Activated CD8-positive, alpha-beta T cell treated with anti-CD3 and anti-CD28 coated beads, Interleukin-2, amount 10 ng/mL, durations not matched to agents 7 days and 5 days (primary cell): ENCODE data around the gene C6orf47. TPM values are rescaled to one million over a fixed set of nuclear protein-coding genes. Genes with fewer than 3 reads are reported as not detected.

Experiments used
- ATAC-seq: fragments of 150-1000 bp; cut with Tn5 transposase; one replicate; pipeline ENCODE4 v1.10.0; 2021; ENCODE audit warnings: moderate library complexity
- CTCF ChIA-PET: fragments of 350-600 bp; sonication (Branson Sonifier 250); formaldehyde crosslinking; loops from one replicate; lab custom pipeline; 2021; ENCODE audit warnings: antibody characterized with exemption; lab: Charles Lee
- POLR2A ChIA-PET: fragments of 350-600 bp; sonication (Branson Sonifier 250); formaldehyde crosslinking; loops from one replicate; lab custom pipeline; 2021; ENCODE audit warnings: antibody characterized with exemption; lab: Charles Lee
- DNase-seq: peaks from one replicate; pipeline ENCODE4 v3.0.0-alpha.2; 2020
- H3K27ac Mint-ChIP-seq: one replicate; pipeline ENCODE4 v1.8.0; 2021; ENCODE audit warnings: mild to moderate bottlenecking, mixed read lengths
- H3K27me3 Mint-ChIP-seq: one replicate; pipeline ENCODE4 v1.8.0; 2021; ENCODE audit warnings: low read depth, mixed read lengths
- H3K36me3 Mint-ChIP-seq: one replicate; pipeline ENCODE4 v1.8.0; 2021; ENCODE audit warnings: low read depth, mixed read lengths
- H3K4me1 Mint-ChIP-seq: one replicate; pipeline ENCODE4 v1.8.0; 2021; ENCODE audit warnings: low read depth, mixed read lengths
- H3K4me3 Mint-ChIP-seq: one replicate; pipeline ENCODE4 v1.8.0; 2021; ENCODE audit warnings: mild to moderate bottlenecking, mixed read lengths
- H3K9me3 Mint-ChIP-seq: one replicate; pipeline ENCODE4 v1.8.0; 2022; ENCODE audit warnings: mixed read lengths; ENCODE audit not compliant: insufficient read depth
- total RNA-seq, 2 experiments: library from RNA; stranded (reverse); gene quantifications; one replicate each; pipeline ENCODE4 v1.2.3, GENCODE V29; 2021

C6orf47 gene
- total RNA-seq, 2 experiments from 2014 or later, result 22.5 to 23.8 TPM

DNA sequence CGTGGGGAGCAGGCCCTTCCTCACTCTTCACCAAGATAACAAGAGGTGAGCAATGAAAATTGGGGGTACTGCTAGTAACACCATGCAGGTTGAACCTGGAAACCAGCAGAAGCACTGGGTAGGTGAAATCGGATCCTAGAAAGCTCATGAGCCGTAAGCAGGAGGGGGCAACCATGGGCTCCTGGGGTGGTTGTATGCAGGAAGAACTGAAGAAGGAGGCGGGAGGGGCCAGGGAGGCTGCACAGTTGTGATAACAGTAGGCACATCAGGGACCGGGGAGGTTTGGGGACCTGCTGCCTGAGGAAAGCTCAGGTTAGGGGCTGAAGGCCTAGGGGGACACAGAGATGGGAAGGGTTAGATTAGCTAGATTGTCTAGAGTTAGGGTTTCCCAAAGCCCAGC is 25.9 kb upstream of the C6orf47 start:
- no peak overlapping the region for H3K4me3 Mint-ChIP-seq
- H3K27ac Mint-ChIP-seq, result no peak overlapping the region
- H3K36me3 Mint-ChIP-seq, result peaks cover 37% of the 10 kb centered on the region
- ChIA-PET POLR2A (no interaction called here), CTCF (no interaction called here)
- DNase-seq, result no peak
- H3K4me1 Mint-ChIP-seq, result peaks cover 10% of the 10 kb centered on the region
- H3K9me3 Mint-ChIP-seq, result no peaks in the 10 kb centered on the region
- no peak for ATAC-seq
- no peaks in the 10 kb centered on the region for H3K27me3 Mint-ChIP-seq

DNA sequence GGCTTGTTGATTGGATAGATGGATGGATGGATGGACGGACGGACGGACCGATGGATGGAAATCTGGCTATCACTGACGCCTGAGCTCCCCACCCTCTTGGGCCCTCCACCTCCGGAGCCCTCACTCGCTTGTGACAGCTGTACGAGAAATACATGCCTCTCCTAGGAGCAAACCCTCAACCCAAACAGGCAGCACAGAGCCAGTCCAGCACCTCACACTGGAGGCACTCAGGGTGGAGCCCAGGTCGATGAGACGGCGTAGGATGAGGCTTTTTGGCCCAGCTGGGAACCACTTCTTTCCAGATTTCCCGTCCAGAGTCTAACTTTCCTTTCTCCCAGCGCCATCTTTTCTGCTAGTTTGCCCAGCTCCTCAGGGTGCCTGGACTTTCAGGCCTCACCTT is 23.0 kb upstream of the C6orf47 start:
- DNase-seq (no peak), ATAC-seq (no peak)
- Mint-ChIP-seq H3K27me3 (no peaks in the 10 kb centered on the region), H3K4me1 (peaks cover 32% of the 10 kb centered on the region), H3K36me3 (peaks cover 19% of the 10 kb centered on the region), H3K4me3 (no peak overlapping the region), H3K9me3 (no peaks in the 10 kb centered on the region), H3K27ac (no peak overlapping the region)
- CTCF ChIA-PET, result no interaction called here
- POLR2A ChIA-PET, result no interaction called here

DNA sequence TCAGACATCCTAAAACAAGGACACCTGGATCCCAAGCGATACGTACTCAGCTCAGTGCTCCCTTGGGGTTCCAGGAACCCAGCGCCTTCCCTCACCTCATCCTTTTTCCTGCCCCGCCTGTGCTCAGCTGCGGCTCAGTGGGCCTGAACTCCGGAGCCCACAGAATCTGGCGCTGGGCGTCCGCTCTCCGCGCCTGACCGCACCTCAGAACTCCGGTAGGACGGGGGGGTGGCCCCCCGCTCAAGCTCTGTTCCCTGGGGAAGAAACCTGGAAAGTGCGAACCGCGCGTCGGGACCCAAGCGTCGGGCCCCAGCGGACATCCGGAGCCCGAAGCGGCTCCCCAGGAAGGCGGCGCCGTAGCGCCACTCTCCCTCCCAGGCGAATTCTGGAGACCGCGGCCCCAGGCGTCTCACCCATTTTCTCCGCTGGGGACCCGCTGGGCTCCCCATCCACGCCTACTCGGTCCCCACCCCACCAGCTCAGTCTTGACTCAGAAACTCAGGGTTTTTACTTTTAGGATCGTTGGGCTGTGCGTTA is 20.6 kb upstream of the C6orf47 start:
- H3K4me3 Mint-ChIP-seq, result peak overlapping the region; percentile 62
- peak; percentile 77 for ATAC-seq

DNA sequence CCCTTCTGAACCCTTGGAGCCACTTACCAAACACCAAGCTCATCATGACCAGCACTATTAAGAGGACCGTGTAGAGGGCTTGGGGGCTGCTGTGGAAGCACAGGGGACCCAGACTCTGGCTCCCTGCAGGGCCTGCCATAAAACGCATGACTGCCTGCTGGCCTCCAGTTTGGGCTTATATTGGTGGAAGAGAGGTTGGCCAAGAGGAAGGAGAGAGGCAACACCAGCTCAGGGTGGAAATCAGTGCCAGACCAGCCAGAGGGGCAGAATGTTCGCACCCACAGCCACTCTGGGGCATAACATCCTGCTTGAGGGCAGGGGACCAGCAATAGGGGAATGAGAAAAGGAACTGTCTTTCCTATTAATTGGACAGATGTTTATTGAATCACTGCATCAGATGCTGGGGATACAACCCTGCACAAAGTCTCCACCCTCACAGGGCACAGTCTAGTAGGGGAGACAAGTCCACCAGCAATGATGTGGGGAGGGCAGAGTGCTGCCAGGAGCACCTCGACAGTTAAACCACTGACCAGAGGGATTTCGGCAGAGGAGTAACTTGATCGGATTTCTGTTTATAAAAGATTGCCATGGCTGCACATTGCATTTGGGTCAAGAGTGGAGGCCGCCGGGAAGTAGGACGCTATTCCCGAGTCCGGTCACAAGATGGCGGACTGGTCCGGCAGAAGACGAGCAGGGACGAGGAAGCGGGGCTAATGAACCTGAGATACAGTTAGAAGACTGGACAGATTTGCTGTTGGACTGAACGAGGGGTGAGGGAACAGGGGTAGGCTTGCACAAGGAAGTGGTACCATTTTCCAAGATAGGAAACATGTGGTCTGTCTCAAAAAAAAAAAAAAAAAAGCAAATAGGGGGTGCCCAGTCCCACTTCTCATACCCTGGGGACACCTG is 19.9 kb upstream of the C6orf47 start, which contains the start of gene LY6G5C:
Gene LY6G5C, minus strand, starts transcription at position 842 of the 909 bp plus-strand sequence. Its CDS starts 694 bp downstream, at position 148.
- peak; percentile 76 for DNase-seq

More for the DNA sequence above, 20.6 kb upstream of the C6orf47 start:
- peaks cover 43% of the 10 kb centered on the region for H3K4me1 Mint-ChIP-seq
- POLR2A ChIA-PET, result interaction anchor here (0.7 to 1.3 kb wide), 4 partner anchors 21 to 136 kb away, joined by 3 to 4 read pairs (median 3); partner anchors contain the start of gene C6orf47
- peaks cover 13% of the 10 kb centered on the region for H3K36me3 Mint-ChIP-seq
- DNase-seq, result peak; percentile 45
- H3K27ac Mint-ChIP-seq, result peak overlapping the region; percentile 58
- CTCF ChIA-PET, result interaction anchor here (0.8 to 2.2 kb wide), 12 partner anchors 9 to 217 kb away, joined by 3 to 25 read pairs (median 4); partner anchors contain the start of genes ABHD16A, DDAH2 and NEU1
- H3K9me3 Mint-ChIP-seq, result no peaks in the 10 kb centered on the region
- H3K27me3 Mint-ChIP-seq, result no peaks in the 10 kb centered on the region

DNA sequence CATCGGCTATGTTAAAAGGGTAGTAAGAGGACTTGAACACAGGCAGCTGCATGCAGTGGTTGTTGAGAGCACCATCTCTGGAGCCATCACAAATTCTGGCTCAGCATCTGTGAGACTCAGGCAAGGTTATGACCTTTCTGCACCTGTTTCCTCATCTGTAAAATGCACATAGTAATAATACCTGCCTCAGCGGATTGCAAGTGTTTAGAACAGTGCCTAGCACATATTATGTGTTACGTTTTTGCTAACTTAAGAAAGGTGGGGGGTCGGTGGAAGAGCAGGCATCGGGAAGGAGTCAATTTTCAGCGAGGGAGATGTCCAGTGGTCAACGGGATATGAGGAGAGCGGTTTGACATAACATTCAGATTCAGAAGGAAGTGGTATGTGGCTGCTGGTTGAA is 17.4 kb upstream of the C6orf47 start:
- no peak overlapping the region for H3K4me3 Mint-ChIP-seq
- H3K4me1 Mint-ChIP-seq, result peaks cover 43% of the 10 kb centered on the region
- CTCF ChIA-PET, result interaction anchor here (0.7 to 1.8 kb wide), 2 partner anchors 13 to 60 kb away, joined by 4 to 7 read pairs; no protein-coding TSS in a partner anchor
- H3K27me3 Mint-ChIP-seq, result no peaks in the 10 kb centered on the region
- no peak for DNase-seq
- POLR2A ChIA-PET, result interaction anchor here (0.6 to 1.3 kb wide), 2 partner anchors 13 to 284 kb away, joined by 3 read pairs; partner anchors contain the start of gene GPANK1
- H3K36me3 Mint-ChIP-seq, result peaks cover 9% of the 10 kb centered on the region
- H3K27ac Mint-ChIP-seq, result no peak overlapping the region
- H3K9me3 Mint-ChIP-seq, result no peaks in the 10 kb centered on the region
- no peak for ATAC-seq

More for the DNA sequence above, 19.9 kb upstream of the C6orf47 start, which contains the start of gene LY6G5C:
- peaks cover 43% of the 10 kb centered on the region for H3K4me1 Mint-ChIP-seq
- H3K27me3 Mint-ChIP-seq, result no peaks in the 10 kb centered on the region
- peak within 1 kb of the TSS; percentile 62 for H3K4me3 Mint-ChIP-seq
- H3K9me3 Mint-ChIP-seq, result no peaks in the 10 kb centered on the region
- ChIA-PET CTCF (interaction anchor here (0.6 to 2.2 kb wide), 15 partner anchors 9 to 272 kb away, joined by 3 to 25 read pairs (median 4); partner anchors contain the start of genes ABHD16A and NEU1), POLR2A (interaction anchor here (0.7 to 1.3 kb wide), 4 partner anchors 20 to 59 kb away, joined by 3 to 4 read pairs (median 3); partner anchors contain the start of gene C6orf47)
- H3K36me3 Mint-ChIP-seq, result peaks cover 11% of the 10 kb centered on the region
- ATAC-seq, result peak; percentile 70
- peak within 1 kb of the TSS; percentile 58 for H3K27ac Mint-ChIP-seq

DNA sequence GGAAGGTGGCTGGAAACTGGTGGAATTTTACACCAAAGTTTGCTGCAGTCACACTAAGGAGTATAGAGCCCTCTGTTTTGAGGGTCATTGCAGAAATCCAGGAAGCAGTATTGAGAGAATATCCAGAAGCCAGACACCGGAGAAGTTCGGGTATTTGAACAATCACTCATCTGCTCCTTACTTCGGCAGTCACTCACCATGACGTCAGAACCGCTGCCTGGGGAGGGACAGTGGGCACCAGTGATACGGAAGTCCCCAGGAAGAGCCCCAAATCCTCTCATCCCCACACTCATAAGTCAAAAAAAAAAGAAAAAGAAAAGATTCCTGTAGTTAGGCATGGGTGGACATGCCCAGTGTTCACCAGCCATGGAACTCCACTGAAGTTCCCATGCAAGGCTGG is 16.3 kb upstream of the C6orf47 start:
- CTCF ChIA-PET, result interaction anchor here (0.5 to 1.8 kb wide), 2 partner anchors 14 to 263 kb away, joined by 3 to 7 read pairs; no protein-coding TSS in a partner anchor
- Mint-ChIP-seq H3K36me3 (peaks cover 18% of the 10 kb centered on the region), H3K27ac (no peak overlapping the region), H3K27me3 (no peaks in the 10 kb centered on the region), H3K4me1 (peaks cover 40% of the 10 kb centered on the region), H3K9me3 (no peaks in the 10 kb centered on the region), H3K4me3 (no peak overlapping the region)
- POLR2A ChIA-PET, result interaction anchor here (1.3 kb wide), 1 partner anchor 12 kb away, joined by 3 read pairs; the partner anchor contains the start of gene GPANK1
- no peak for ATAC-seq
- no peak for DNase-seq

DNA sequence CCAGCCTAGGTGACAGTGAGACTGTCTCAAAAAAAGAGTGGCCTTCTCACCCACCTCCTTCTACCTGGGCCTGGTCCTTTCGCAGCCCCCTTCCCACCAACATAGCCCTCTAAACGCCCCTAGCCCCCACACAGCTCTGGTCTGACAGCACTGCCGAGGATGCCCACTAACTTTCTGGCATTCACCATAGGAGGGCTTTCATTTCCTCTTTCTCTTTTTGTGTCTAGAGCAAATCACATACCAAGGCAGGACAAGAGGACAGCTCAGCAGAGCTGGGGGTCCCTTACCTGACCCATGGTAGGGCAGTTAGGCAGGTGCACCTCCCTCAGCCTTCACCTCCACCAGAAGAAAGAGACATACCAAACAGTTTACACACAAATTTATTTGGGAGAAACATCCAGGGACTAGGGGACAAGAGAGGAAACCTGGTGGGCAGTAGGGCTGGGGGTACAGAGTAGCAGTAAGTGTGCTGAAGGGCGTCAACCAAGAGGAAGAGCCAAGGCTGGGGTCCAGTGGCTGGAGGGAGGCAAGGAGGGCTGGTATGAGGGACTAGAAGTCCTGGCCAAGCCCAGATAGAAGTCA is 15.8 kb upstream of the C6orf47 start:
- Mint-ChIP-seq H3K4me3 (no peak overlapping the region), H3K27ac (peak overlapping the region; percentile 25), H3K9me3 (no peaks in the 10 kb centered on the region), H3K4me1 (peaks cover 35% of the 10 kb centered on the region), H3K27me3 (no peaks in the 10 kb centered on the region), H3K36me3 (peaks cover 21% of the 10 kb centered on the region)
- ATAC-seq, result no peak
- DNase-seq, result no peak
- POLR2A ChIA-PET, result interaction anchor here (1.0 to 1.3 kb wide), 2 partner anchors 12 to 60 kb away, joined by 3 to 4 read pairs; partner anchors contain the start of genes CLIC1 and GPANK1
- CTCF ChIA-PET, result interaction anchor here (0.5 kb wide), 1 partner anchor 264 kb away, joined by 3 read pairs; no protein-coding TSS in a partner anchor

DNA sequence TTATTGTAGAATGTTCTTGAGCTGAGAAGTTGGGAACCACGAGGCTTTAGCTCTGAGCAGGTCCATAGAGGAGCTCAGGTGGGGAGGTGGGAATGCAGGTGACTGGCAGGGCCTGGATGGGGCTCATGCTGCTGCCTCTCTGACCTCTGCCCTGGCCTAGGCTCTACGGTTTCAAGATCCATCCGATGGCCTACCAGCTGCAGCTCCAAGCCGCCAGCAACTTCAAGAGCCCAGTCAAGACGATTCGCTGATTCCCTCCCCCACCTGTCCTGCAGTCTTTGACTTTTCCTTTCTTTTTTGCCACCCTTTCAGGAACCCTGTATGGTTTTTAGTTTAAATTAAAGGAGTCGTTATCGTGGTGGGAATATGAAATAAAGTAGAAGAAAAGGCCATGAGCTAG is 9.1 kb upstream of the C6orf47 start, which contains the start of gene LY6G5B:
Gene LY6G5B, plus strand, starts transcription at position 301 of the 400 bp plus-strand sequence. CDS start 975 bp downstream, outside the sequence.
- Mint-ChIP-seq H3K27me3 (no peaks in the 10 kb centered on the region), H3K36me3 (peaks cover 76% of the 10 kb centered on the region), H3K4me3 (no peak within 1 kb of the TSS), H3K9me3 (no peaks in the 10 kb centered on the region), H3K4me1 (peaks cover 37% of the 10 kb centered on the region), H3K27ac (peak within 1 kb of the TSS; percentile 24)
- ChIA-PET POLR2A (interaction anchor here (1.3 kb wide), 1 partner anchor 71 kb away, joined by 4 read pairs; the partner anchor contains the start of gene MSH5), CTCF (interaction anchor here (0.7 to 1.4 kb wide), 2 partner anchors 15 to 21 kb away, joined by 3 read pairs; no protein-coding TSS in a partner anchor)
- no peak for DNase-seq
- no peak for ATAC-seq

DNA sequence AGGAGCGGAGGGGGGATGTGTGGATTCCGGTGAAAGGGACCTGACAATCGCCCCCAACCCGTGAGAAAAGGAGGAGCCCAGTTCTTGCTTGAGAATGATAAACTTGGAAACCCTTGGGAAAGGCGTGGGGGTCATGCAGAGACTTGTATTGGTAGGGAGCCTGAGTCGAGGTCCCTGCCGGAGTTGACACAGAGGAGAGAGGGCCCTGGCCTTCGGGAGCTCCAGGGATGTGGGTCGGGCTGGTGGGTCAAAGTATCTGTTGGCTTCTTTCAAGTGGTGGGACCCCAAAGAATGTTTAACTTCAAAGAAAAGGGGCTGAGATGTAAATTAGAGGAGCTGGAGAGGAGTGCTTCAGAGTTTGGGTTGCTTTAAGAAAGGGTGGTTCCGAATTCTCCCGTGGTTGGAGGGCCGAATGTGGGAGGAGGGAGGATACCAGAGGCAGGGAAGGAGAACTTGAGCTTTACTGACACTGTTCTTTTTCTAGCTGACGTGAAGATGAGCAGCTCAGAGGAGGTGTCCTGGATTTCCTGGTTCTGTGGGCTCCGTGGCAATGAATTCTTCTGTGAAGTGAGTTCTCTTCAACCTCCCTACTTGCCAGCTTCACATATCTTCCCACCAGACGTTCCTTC is 5.9 kb upstream of the C6orf47 start:
- POLR2A ChIA-PET, result interaction anchor here (0.8 to 4.5 kb wide), 5 partner anchors 13 to 124 kb away, joined by 3 to 109 read pairs (median 23); partner anchors contain the start of genes APOM, BAG6, DDX39B and MSH5
- Mint-ChIP-seq H3K27me3 (no peaks in the 10 kb centered on the region), H3K9me3 (no peaks in the 10 kb centered on the region), H3K4me1 (peaks cover 65% of the 10 kb centered on the region), H3K4me3 (peak overlapping the region; percentile 96), H3K27ac (peak overlapping the region; percentile 95), H3K36me3 (peaks cover 88% of the 10 kb centered on the region)
- ATAC-seq (no peak), DNase-seq (no peak)
- CTCF ChIA-PET, result interaction anchor here (0.6 to 4.5 kb wide), 7 partner anchors 13 to 161 kb away, joined by 3 to 34 read pairs (median 3); partner anchors contain the start of genes BAG6, HSPA1B and MSH5
